DOHH2 (cell line): ENCODE results near the gene CAMSAP2.
A peak's percentile ranks its signal among the peaks of the same experiment; 100 is the strongest.

Experiments used
- H3F3A ChIP-seq: fragments of 200-600 bp; sonication (generic), shearing (Covaris generic); 2 replicates; pipeline ENCODE4 v1.6.0; 2016; ENCODE audit warnings: antibody characterized with exemption, mild to moderate bottlenecking; ENCODE audit not compliant: control insufficient read depth, insufficient read depth
- H3K27ac ChIP-seq: fragments of 200-600 bp; sonication (generic); 2 replicates; pipeline ENCODE4 v1.5.1; 2014; ENCODE audit warnings: low read depth, mild to moderate bottlenecking, low read length, moderate library complexity
- H3K27me3 ChIP-seq: fragments of 200-600 bp; sonication (generic); 2 replicates; pipeline ENCODE4 v1.6.1; 2014; ENCODE audit warnings: mild to moderate bottlenecking, low read length, mixed read lengths; ENCODE audit not compliant: control insufficient read depth
- H3K36me3 ChIP-seq: fragments of 200-600 bp; sonication (generic); 2 replicates; pipeline ENCODE4 v1.6.1; 2014; ENCODE audit warnings: mild to moderate bottlenecking, low read length, moderate library complexity, mixed read lengths; ENCODE audit not compliant: control insufficient read depth
- H3K4me1 ChIP-seq: fragments of 200-600 bp; sonication (generic); 2 replicates; pipeline ENCODE4 v1.6.1; 2014; ENCODE audit warnings: mild to moderate bottlenecking, low read length, mixed read lengths; ENCODE audit not compliant: control insufficient read depth
- H3K4me2 ChIP-seq: fragments of 200-600 bp; sonication (generic); 2 replicates; pipeline ENCODE4 v1.6.0; 2014; ENCODE audit warnings: mild to moderate bottlenecking, low read length, moderate library complexity
- H3K4me3 ChIP-seq: fragments of 200-600 bp; sonication (generic); 2 replicates; pipeline ENCODE4 v1.5.1; 2014; ENCODE audit warnings: mild to moderate bottlenecking, low read length, mixed read lengths
- H3K79me2 ChIP-seq: fragments of 200-600 bp; sonication (generic); 2 replicates; pipeline ENCODE4 v1.6.1; 2014; ENCODE audit warnings: mild to moderate bottlenecking, low read length, mixed read lengths; ENCODE audit not compliant: control insufficient read depth
- H3K9me2 ChIP-seq: fragments of 200-600 bp; sonication (generic); replicated peaks from 2 replicates; pipeline ENCODE4 v1.6.1; 2014; ENCODE audit warnings: mild to moderate bottlenecking, low read length, mixed read lengths; ENCODE audit not compliant: control insufficient read depth
- H3K9me3 ChIP-seq: fragments of 200-600 bp; sonication (generic); 2 replicates; pipeline ENCODE4 v1.6.1; 2014; ENCODE audit warnings: antibody characterized with exemption, low read length, mixed read lengths; ENCODE audit not compliant: control insufficient read depth, insufficient read depth
- H4K20me1 ChIP-seq: fragments of 200-600 bp; sonication (generic); 2 replicates; pipeline ENCODE4 v1.6.0; 2014; ENCODE audit warnings: low read depth, mild to moderate bottlenecking, antibody characterized with exemption, low read length, moderate library complexity; ENCODE audit not compliant: control insufficient read depth, insufficient read depth
- CTCF ChIP-seq: fragments of 200-600 bp; sonication (generic); IDR thresholded peaks from one replicate; pipeline ENCODE4 v1.5.1; 2014; ENCODE audit warnings: antibody characterized with exemption, mild to moderate bottlenecking, low read depth, low read length; ENCODE audit not compliant: poor library complexity, severe bottlenecking
- EZH2phosphoT487 ChIP-seq: fragments of 200-600 bp; sonication (generic); IDR thresholded peaks from 2 replicates; pipeline ENCODE4 v1.6.1; 2017; ENCODE audit warnings: borderline replicate concordance, mild to moderate bottlenecking, antibody characterized with exemption, low read length, moderate library complexity, mixed read lengths

CAMSAP2 gene

GRCh38 chr1:200738327-200738948 lies at the start of gene CAMSAP2:
TSS of gene CAMSAP2 (plus strand) at chr1:200738893. CDS start at chr1:200739828, 935 bp downstream.
- H3K4me2 ChIP-seq = peak within 1 kb of the TSS; percentile 85
- H3K4me3 ChIP-seq = peak within 1 kb of the TSS; percentile 81
- peaks cover 4% of the 10 kb centered on the region; the same call in 1 of the 2 replicates for H4K20me1 ChIP-seq
- H3K79me2 ChIP-seq = peaks cover 44% of the 10 kb centered on the region
- peaks cover 39% of the 10 kb centered on the region for H3K4me1 ChIP-seq
- no peaks in the 10 kb centered on the region; the same call in 1 of the 2 replicates for H3K27me3 ChIP-seq
- no peaks in the 10 kb centered on the region for H3K9me2 ChIP-seq
- TF ChIP-seq CTCF = no peak
- no peak for TF ChIP-seq EZH2phosphoT487
- peaks cover 13% of the 10 kb centered on the region; the same call in 1 of the 2 replicates for H3K36me3 ChIP-seq
- no peaks in the 10 kb centered on the region for H3K9me3 ChIP-seq
- H3F3A ChIP-seq = peaks cover 18% of the 10 kb centered on the region
- peak within 1 kb of the TSS; percentile 60 for H3K27ac ChIP-seq

DNA sequence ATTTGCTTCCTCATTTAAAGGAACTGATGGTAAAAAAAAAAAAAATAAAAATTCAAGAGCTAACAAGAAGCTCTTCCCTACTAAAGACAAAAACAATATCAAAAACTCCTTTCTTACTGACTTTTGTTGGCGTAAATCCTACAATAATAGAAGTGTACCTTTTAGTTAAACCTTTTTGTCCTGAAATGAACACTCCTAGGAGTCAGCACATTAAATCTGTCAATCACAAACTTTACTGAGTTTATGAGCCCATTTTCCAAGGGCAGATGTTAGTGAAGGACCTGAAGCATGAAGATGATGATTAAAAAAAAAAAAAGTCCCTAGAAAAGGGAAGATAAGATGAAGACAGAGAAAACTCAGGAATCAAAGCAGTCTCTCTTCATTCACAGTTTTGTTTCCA lies 46.4 kb upstream of the CAMSAP2 start:
- Histone ChIP-seq H3F3A (no peaks in the 10 kb centered on the region), H3K27ac (no peak overlapping the region), H3K79me2 (no peaks in the 10 kb centered on the region), H4K20me1 (no peaks in the 10 kb centered on the region), H3K9me3 (no peaks in the 10 kb centered on the region), H3K4me3 (no peak overlapping the region), H3K27me3 (0 out of 2 replicates have a peak, but pooled peaks cover 9% of the 10 kb centered on the region), H3K36me3 (no peaks in the 10 kb centered on the region), H3K4me2 (no peak overlapping the region), H3K9me2 (no peaks in the 10 kb centered on the region), H3K4me1 (no peaks in the 10 kb centered on the region)
- TF ChIP-seq EZH2phosphoT487 (no peak), CTCF (no peak)

GRCh38 chr1:200693327-200693726 lies 45.4 kb upstream of the CAMSAP2 start:
- Histone ChIP-seq H4K20me1 (no peaks in the 10 kb centered on the region), H3K9me2 (no peaks in the 10 kb centered on the region), H3K36me3 (no peaks in the 10 kb centered on the region), H3K79me2 (no peaks in the 10 kb centered on the region), H3K27ac (no peak overlapping the region), H3K27me3 (0 out of 2 replicates have a peak, but pooled peaks cover 12% of the 10 kb centered on the region), H3K4me1 (no peaks in the 10 kb centered on the region), H3K4me3 (no peak overlapping the region), H3F3A (no peaks in the 10 kb centered on the region), H3K4me2 (no peak overlapping the region), H3K9me3 (no peaks in the 10 kb centered on the region)
- no peak for TF ChIP-seq EZH2phosphoT487
- TF ChIP-seq CTCF = no peak
